GM12878 (cell line): Measurements from ENCODE around the gene BMP2. TPM values are rescaled to one million over a fixed set of nuclear protein-coding genes. Genes with fewer than 3 reads are reported as not detected.

Experiments
- ATAC-seq: fragments of 200-7000 bp; cut with Tn5 transposase; 3 replicates; pipeline ENCODE4 v1.9.1; 2020; ENCODE audit warnings: mild to moderate bottlenecking, moderate library complexity
- BruUV-seq: library from RNA; stranded (reverse); fragments of 400-500 nt; replicated peaks from 2 replicates; lab custom pipeline; 2021; lab: Mats Ljungman, UMichigan
- CTCF ChIA-PET: fragments of 300-600 bp; sonication (Branson Sonifier 250); formaldehyde crosslinking; extraction: SDS; loops from one replicate; lab custom pipeline; 2021; ENCODE audit warnings: inconsistent platforms; lab: Yijun Ruan, JAX
- POLR2A ChIA-PET: fragments of 350-600 bp; formaldehyde crosslinking; extraction: SDS; loops from one replicate; lab custom pipeline; 2021; ENCODE audit warnings: inconsistent platforms; lab: Charles Lee
- RAD21 ChIA-PET: fragments of 300-600 bp; sonication (Branson Sonifier 250); formaldehyde crosslinking; loops from one replicate; lab custom pipeline; 2023; ENCODE audit warnings: antibody characterized with exemption; ENCODE audit not compliant: unreplicated experiment; lab: Charles Lee
- SMC1A ChIA-PET: fragments of 300-600 bp; sonication (Branson Sonifier 250); formaldehyde crosslinking; loops from one replicate; lab custom pipeline; 2023; ENCODE audit not compliant: unreplicated experiment, uncharacterized antibody; lab: Charles Lee
- DNase-seq: peaks from one replicate; pipeline ENCODE4 v3.0.0-alpha.2; 2011; ENCODE audit warnings: low read depth, low spot score
- FAIRE-seq: peaks from 3 replicates; lab custom pipeline; 2011; peaks lifted over from hg19 to GRCh38; lab: Jason Lieb, UNC
- H2AFZ ChIP-seq: 2 replicates; pipeline ENCODE4 v1.6.0; 2011; ENCODE audit warnings: low read depth, low read length, control low read depth; ENCODE audit not compliant: control insufficient read depth
- H3K27ac ChIP-seq: 2 replicates; pipeline ENCODE4 v1.5.1; 2011; ENCODE audit warnings: control low read depth; ENCODE audit not compliant: control insufficient read depth, insufficient read depth
- H3K27me3 ChIP-seq, 2 experiments: replicated peaks in 1 of 2; 2 replicates each; pipeline versions ENCODE4 v1.6.0 to v1.6.1; 2011; ENCODE audit warnings: low read length in 1 of 2; ENCODE audit not compliant: control insufficient read depth in 2 of 2, insufficient read depth in 2 of 2
- H3K36me3 ChIP-seq, 2 experiments: 2 replicates each; pipeline ENCODE4 v1.5.1; 2011; ENCODE audit warnings: low read length in 1 of 2; ENCODE audit not compliant: control insufficient read depth in 2 of 2, insufficient read depth in 2 of 2
- H3K4me1 ChIP-seq: 2 replicates; pipeline ENCODE4 v1.6.1; 2011; ENCODE audit warnings: mild to moderate bottlenecking, low read length, moderate library complexity, mixed read lengths; ENCODE audit not compliant: control insufficient read depth, insufficient read depth
- H3K4me2 ChIP-seq: 2 replicates; pipeline ENCODE4 v1.6.0; 2011; ENCODE audit warnings: control low read depth; ENCODE audit not compliant: control insufficient read depth, insufficient read depth
- H3K4me3 ChIP-seq: fragments of 200-600 bp; sonication (generic); 2 replicates; pipeline ENCODE4 v1.5.1; 2016
- H3K79me2 ChIP-seq: 2 replicates; pipeline ENCODE4 v1.6.0; 2011; ENCODE audit warnings: low read length; ENCODE audit not compliant: control insufficient read depth, insufficient read depth
- H3K9ac ChIP-seq: 2 replicates; pipeline ENCODE4 v1.8.0; 2011; ENCODE audit warnings: low read length, control low read depth, mixed read lengths; ENCODE audit not compliant: control insufficient read depth, insufficient read depth
- H3K9me3 ChIP-seq: replicated peaks from 3 replicates; pipeline ENCODE4 v1.5.1; 2011; ENCODE audit warnings: mild to moderate bottlenecking, low read length; ENCODE audit not compliant: control insufficient read depth, insufficient read depth
- H4K20me1 ChIP-seq: 2 replicates; pipeline ENCODE4 v1.6.0; 2011; ENCODE audit not compliant: control insufficient read depth, insufficient read depth
- GATAD2B ChIP-seq: fragments of 450-650 bp; conservative IDR thresholded peaks from 2 replicates; pipeline ENCODE4 v1.6.1; 2017; ENCODE audit warnings: low read depth, mild to moderate bottlenecking, moderate library complexity
- IKZF1 ChIP-seq: fragments of 450-650 bp; conservative IDR thresholded peaks from 2 replicates; pipeline ENCODE4 v1.6.1; 2017; ENCODE audit warnings: antibody characterized with exemption, mild to moderate bottlenecking
- IKZF2 ChIP-seq, 2 experiments: fragments of 450-650 bp; IDR thresholded peaks; 2 replicates each; pipeline ENCODE4 v1.6.1; 2017; ENCODE audit warnings: mild to moderate bottlenecking in 2 of 2, moderate library complexity in 2 of 2
- MTA2 ChIP-seq: fragments of 450-650 bp; IDR thresholded peaks from 2 replicates; pipeline ENCODE4 v1.6.1; 2016; ENCODE audit warnings: low read depth, mild to moderate bottlenecking, moderate library complexity
- RAD51 ChIP-seq: fragments of 450-650 bp; IDR thresholded peaks from 2 replicates; pipeline ENCODE4 v1.6.1; 2016; ENCODE audit warnings: moderate library complexity, mild to moderate bottlenecking, inconsistent platforms
- WGBS: methylation state at CpG from one replicate; pipeline ENCODE4 v1.1.6; 2016; ENCODE audit warnings: low lambda C conversion rate; ENCODE audit not compliant: insufficient replicate concordance, insufficient coverage; ENCODE audit errors: missing lambda C conversion rate; 5-methylcytosine and 5-hydroxymethylcytosine counted together
- in situ Hi-C: fragments of 300-500 bp; cut with MboI; formaldehyde crosslinking; loops from 9 replicates; pipeline ENCODE4 v1.14.3; 2018; ENCODE audit warnings: mixed read lengths
- intact Hi-C: fragments of 100-400 bp; cut with micrococcal nuclease; formaldehyde crosslinking; loops from one replicate; pipeline ENCODE4 v1.14.2; 2022; ENCODE audit not compliant: unreplicated experiment
- polyA plus RNA-seq, 11 experiments: library from polyadenylated mRNA; depleted of rRNA in 4 of 11; unstranded in 6 of 11; stranded (reverse) in 5 of 11; fragments of >200 nt; fragmentation: Nextera tagmentation in 4 of 11; fragmentation: Illumina TruSeq in 1 of 11; extraction: Ambion mirVana in 4 of 11; extraction: Trizol in 1 of 11; gene quantifications; 1 replicate in 1 of 11; 2 replicates in 10 of 11; pipeline versions ENCODE4 v1.2.1 to v1.2.3, GENCODE V29; 2011 to 2016; ENCODE audit warnings: inconsistent platforms in 2 of 11, missing spikeins in 2 of 11, low read depth in 1 of 11
- total RNA-seq, 4 experiments: library from RNA; depleted of rRNA in 3 of 4; stranded (reverse); fragments of >200 nt in 3 of 4; fragmentation: Illumina TruSeq in 1 of 4; extraction: Trizol in 1 of 4; gene quantifications; 2 replicates each; pipeline versions ENCODE4 v1.2.1 to v1.2.3, GENCODE V29; 2013 to 2021
- TF ChIP-seq, protein P1 (sequence below): fragments of 450-650 bp; IDR thresholded peaks from 2 replicates; pipeline ENCODE4 v1.6.1; 2018; ENCODE audit warnings: borderline replicate concordance, mild to moderate bottlenecking; ENCODE audit not compliant: partially characterized antibody

BMP2 gene
- total and polyA plus RNA-seq, 10 of the 15 experiments (the other 5 are each of a cell fraction or from before 2014, with no cell fraction given), result 0.35 to 3.2 (median 0.71) TPM

DNA sequence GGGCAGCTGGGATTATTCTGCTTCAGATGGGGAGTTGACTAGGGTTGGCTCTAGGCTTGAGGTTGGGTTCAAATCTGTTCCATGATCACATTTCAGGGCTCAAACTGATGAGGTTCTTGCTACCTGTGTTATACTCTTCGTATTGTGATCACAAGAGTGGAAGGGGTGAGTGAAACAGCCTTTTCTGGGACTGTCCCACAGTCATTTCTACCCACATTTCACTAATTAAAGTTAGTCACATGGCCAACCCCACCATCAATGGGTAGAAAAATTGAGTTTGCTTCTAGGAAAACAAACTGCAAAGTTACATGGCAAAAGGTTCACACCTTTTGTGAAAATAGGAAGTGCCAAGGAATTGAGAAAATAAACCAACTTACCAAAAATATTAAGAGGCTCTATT lies 33.5 kb upstream of the BMP2 start:
- Histone ChIP-seq H3K4me1 (no peaks in the 10 kb centered on the region), H3K27ac (no peak overlapping the region), H2AFZ (no peak overlapping the region), H3K4me2 (no peak overlapping the region), H3K36me3 (no peaks in the 10 kb centered on the region), H3K9me3 (no peaks in the 10 kb centered on the region), H4K20me1 (no peaks in the 10 kb centered on the region), H3K9ac (no peak overlapping the region), H3K4me3 (no peak overlapping the region), H3K27me3 (no peaks in the 10 kb centered on the region; a peak in 1 of 4 replicates), H3K79me2 (no peaks in the 10 kb centered on the region)
- SMC1A ChIA-PET, result interaction anchor here (2.3 to 2.4 kb wide), 2 partner anchors 11 to 22 kb away, joined by 5 to 11 read pairs; no protein-coding TSS in a partner anchor
- POLR2A ChIA-PET, result no interaction called here
- DNase-seq (no peak), FAIRE-seq (no peak), ATAC-seq (peak; percentile 72)
- RAD21 ChIA-PET, result no interaction called here
- TF ChIP-seq GATAD2B, result no peak
- TF ChIP-seq IKZF1, result peak; percentile 22; the same call in 1 of the 2 replicates
- TF ChIP-seq RAD51, result peak; percentile 65; the same call in 1 of the 2 replicates
- peak in 1 of 2 experiments; percentile 29; a peak in 2 of 4 replicates for TF ChIP-seq IKZF2 (IDR thresholded peaks at IDR 0.05)
- TF ChIP-seq, protein P1, sequence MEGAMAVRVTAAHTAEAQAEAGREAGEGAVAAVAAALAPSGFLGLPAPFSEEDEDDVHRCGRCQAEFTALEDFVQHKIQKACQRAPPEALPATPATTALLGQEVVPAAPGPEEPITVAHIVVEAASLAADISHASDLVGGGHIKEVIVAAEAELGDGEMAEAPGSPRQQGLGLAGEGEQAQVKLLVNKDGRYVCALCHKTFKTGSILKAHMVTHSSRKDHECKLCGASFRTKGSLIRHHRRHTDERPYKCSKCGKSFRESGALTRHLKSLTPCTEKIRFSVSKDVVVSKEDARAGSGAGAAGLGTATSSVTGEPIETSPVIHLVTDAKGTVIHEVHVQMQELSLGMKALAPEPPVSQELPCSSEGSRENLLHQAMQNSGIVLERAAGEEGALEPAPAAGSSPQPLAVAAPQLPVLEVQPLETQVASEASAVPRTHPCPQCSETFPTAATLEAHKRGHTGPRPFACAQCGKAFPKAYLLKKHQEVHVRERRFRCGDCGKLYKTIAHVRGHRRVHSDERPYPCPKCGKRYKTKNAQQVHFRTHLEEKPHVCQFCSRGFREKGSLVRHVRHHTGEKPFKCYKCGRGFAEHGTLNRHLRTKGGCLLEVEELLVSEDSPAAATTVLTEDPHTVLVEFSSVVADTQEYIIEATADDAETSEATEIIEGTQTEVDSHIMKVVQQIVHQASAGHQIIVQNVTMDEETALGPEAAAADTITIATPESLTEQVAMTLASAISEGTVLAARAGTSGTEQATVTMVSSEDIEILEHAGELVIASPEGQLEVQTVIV, result no peak
- peak; percentile 39; the same call in 1 of the 2 replicates for TF ChIP-seq MTA2
- CTCF ChIA-PET, result no interaction called here
- no TSS peak for BruUV-seq
- 0% methylated on average over 1 of the region's 1 CpG for WGBS
- in situ Hi-C loops, result no loop called here
- intact Hi-C loops, result no loop called here
